Ishikawa (cell line): ENCODE results near the gene PAPSS2.

Experiments used
- CEBPB ChIP-seq: IDR thresholded peaks from 2 replicates; pipeline ENCODE4 v1.6.1; 2012
- CREB1 ChIP-seq: IDR thresholded peaks from 2 replicates; pipeline ENCODE4 v1.6.1; 2012; ENCODE audit warnings: low read depth
- EGR1 ChIP-seq: IDR thresholded peaks from 2 replicates; pipeline ENCODE4 v1.6.1; 2012
- EP300 ChIP-seq: IDR thresholded peaks from 2 replicates; pipeline ENCODE4 v1.6.1; 2012; ENCODE audit warnings: borderline replicate concordance
- FOXM1 ChIP-seq: IDR thresholded peaks from 2 replicates; pipeline ENCODE4 v1.6.1; 2012; ENCODE audit warnings: low read depth, borderline replicate concordance
- MAX ChIP-seq: IDR thresholded peaks from 2 replicates; pipeline ENCODE4 v1.6.1; 2012
- NFIC ChIP-seq: IDR thresholded peaks from 2 replicates; pipeline ENCODE4 v1.6.1; 2012
- RAD21 ChIP-seq: IDR thresholded peaks from 2 replicates; pipeline ENCODE4 v1.6.1; 2012; ENCODE audit warnings: low read depth
- REST ChIP-seq: IDR thresholded peaks from 2 replicates; pipeline ENCODE4 v1.6.1; 2012; ENCODE audit warnings: low read depth, mild to moderate bottlenecking
- TAF1 ChIP-seq: IDR thresholded peaks from 2 replicates; pipeline ENCODE4 v1.6.1; 2012; ENCODE audit warnings: low read depth, mild to moderate bottlenecking
- TCF12 ChIP-seq: IDR thresholded peaks from 2 replicates; pipeline ENCODE4 v1.6.1; 2012; ENCODE audit warnings: low read depth
- TEAD4 ChIP-seq: IDR thresholded peaks from 2 replicates; pipeline ENCODE4 v1.6.1; 2012
- USF1 ChIP-seq: IDR thresholded peaks from 2 replicates; pipeline ENCODE4 v1.6.1; 2012
- YY1 ChIP-seq: IDR thresholded peaks from 2 replicates; pipeline ENCODE4 v1.6.1; 2012; ENCODE audit warnings: low read depth
- ZBTB7A ChIP-seq: IDR thresholded peaks from 2 replicates; pipeline ENCODE4 v1.6.1; 2012; ENCODE audit warnings: low read depth

Gene PAPSS2

GRCh38 chr10:87675396-87676376, 16.0 kb downstream of the PAPSS2 start:
- no peak for TF ChIP-seq NFIC
- no peak for TF ChIP-seq EGR1
- TF ChIP-seq CEBPB = no peak

GRCh38 chr10:87677595-87677994, 17.9 kb downstream of the PAPSS2 start:
- TF ChIP-seq EGR1 (no peak), TEAD4 (no peak), TCF12 (no peak), TAF1 (no peak), CREB1 (no peak), ZBTB7A (no peak), USF1 (no peak), EP300 (no peak), REST (no peak), MAX (no peak), YY1 (no peak)

- no peak for TF ChIP-seq TEAD4
- TF ChIP-seq TAF1 = no peak
- no peak for TF ChIP-seq NFIC
- TF ChIP-seq CREB1 = no peak
- TF ChIP-seq FOXM1 = no peak
- TF ChIP-seq TCF12 = no peak
- TF ChIP-seq CEBPB = no peak
- TF ChIP-seq REST = no peak
- TF ChIP-seq EGR1 = no peak
- no peak for TF ChIP-seq YY1
- no peak for TF ChIP-seq USF1
- TF ChIP-seq RAD21 = no peak
- TF ChIP-seq EP300 = no peak
- TF ChIP-seq MAX = no peak
These were observed 18.6 kb downstream of the PAPSS2 start for GRCh38 chr10:87678302-87678701.

- no peak for TF ChIP-seq CEBPB
- TF ChIP-seq NFIC = no peak
- no peak for TF ChIP-seq FOXM1
- TF ChIP-seq REST = no peak
These were observed 23.7 kb downstream of the PAPSS2 start for GRCh38 chr10:87683356-87683755.
